ENCODE data around the gene RB1.

GRCh38 chr13:48311223-48311622, 7.7 kb downstream of the RB1 start:
- TF ChIP-seq, protein P1, sequence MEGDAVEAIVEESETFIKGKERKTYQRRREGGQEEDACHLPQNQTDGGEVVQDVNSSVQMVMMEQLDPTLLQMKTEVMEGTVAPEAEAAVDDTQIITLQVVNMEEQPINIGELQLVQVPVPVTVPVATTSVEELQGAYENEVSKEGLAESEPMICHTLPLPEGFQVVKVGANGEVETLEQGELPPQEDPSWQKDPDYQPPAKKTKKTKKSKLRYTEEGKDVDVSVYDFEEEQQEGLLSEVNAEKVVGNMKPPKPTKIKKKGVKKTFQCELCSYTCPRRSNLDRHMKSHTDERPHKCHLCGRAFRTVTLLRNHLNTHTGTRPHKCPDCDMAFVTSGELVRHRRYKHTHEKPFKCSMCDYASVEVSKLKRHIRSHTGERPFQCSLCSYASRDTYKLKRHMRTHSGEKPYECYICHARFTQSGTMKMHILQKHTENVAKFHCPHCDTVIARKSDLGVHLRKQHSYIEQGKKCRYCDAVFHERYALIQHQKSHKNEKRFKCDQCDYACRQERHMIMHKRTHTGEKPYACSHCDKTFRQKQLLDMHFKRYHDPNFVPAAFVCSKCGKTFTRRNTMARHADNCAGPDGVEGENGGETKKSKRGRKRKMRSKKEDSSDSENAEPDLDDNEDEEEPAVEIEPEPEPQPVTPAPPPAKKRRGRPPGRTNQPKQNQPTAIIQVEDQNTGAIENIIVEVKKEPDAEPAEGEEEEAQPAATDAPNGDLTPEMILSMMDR (IDR thresholded peaks at IDR 0.05), result no peak
- TF ChIP-seq POLR2A (IDR thresholded peaks at IDR 0.05), result no peak
